A204.1 (cell line): ENCODE measurements around the gene WSCD2.

Source experiments
- FAIRE-seq: peaks from 2 replicates; lab custom pipeline; 2012; peaks lifted over from hg19 to GRCh38; lab: Jason Lieb, UNC

The WSCD2 gene

GRCh38 chr12:108109504-108109903 is 19.6 kb upstream of the WSCD2 start:
- FAIRE-seq, result no peak

- no peak for FAIRE-seq
Measured at GRCh38 chr12:108109954-108110353, 19.1 kb upstream of the WSCD2 start.

- FAIRE-seq, result no peak
Measured at GRCh38 chr12:108110844-108111243, 18.2 kb upstream of the WSCD2 start.

GRCh38 chr12:108112832-108113556 is 16.1 kb upstream of the WSCD2 start:
- no peak for FAIRE-seq

GRCh38 chr12:108115123-108116121 is 13.7 kb upstream of the WSCD2 start:
- FAIRE-seq, result no peak

- FAIRE-seq, result no peak
Measured at GRCh38 chr12:108116254-108116653, 12.8 kb upstream of the WSCD2 start.

- FAIRE-seq, result no peak
Measured at GRCh38 chr12:108116699-108117098, 12.4 kb upstream of the WSCD2 start.

GRCh38 chr12:108117163-108117849 is 11.8 kb upstream of the WSCD2 start:
- FAIRE-seq, result no peak

- FAIRE-seq, result no peak
Measured at GRCh38 chr12:108117902-108118301, 11.2 kb upstream of the WSCD2 start.

GRCh38 chr12:108119126-108119973 is 9.7 kb upstream of the WSCD2 start:
- no peak for FAIRE-seq

GRCh38 chr12:108119974-108120862 is 8.9 kb upstream of the WSCD2 start:
- FAIRE-seq, result no peak

- FAIRE-seq, result no peak
Measured at GRCh38 chr12:108120863-108121165, 8.3 kb upstream of the WSCD2 start.

- FAIRE-seq, result no peak
Measured at GRCh38 chr12:108121320-108121719, 7.8 kb upstream of the WSCD2 start.

GRCh38 chr12:108121728-108122471 is 7.2 kb upstream of the WSCD2 start:
- FAIRE-seq, result no peak

- FAIRE-seq, result no peak
Measured at GRCh38 chr12:108122644-108123043, 6.4 kb upstream of the WSCD2 start.

GRCh38 chr12:108123402-108123801 is 5.7 kb upstream of the WSCD2 start:
- no peak for FAIRE-seq

- FAIRE-seq, result no peak
Measured at GRCh38 chr12:108125073-108125472, 4.0 kb upstream of the WSCD2 start.

- no peak for FAIRE-seq
Measured at GRCh38 chr12:108126212-108126611, 2.9 kb upstream of the WSCD2 start.

- FAIRE-seq, result no peak
Measured at GRCh38 chr12:108126990-108127501, 2.0 kb upstream of the WSCD2 start.

- FAIRE-seq, result no peak
Measured at GRCh38 chr12:108127654-108128053, 1.4 kb upstream of the WSCD2 start.
